K562 (cell line): ENCODE measurements around the gene P2RY6. TPM values are rescaled to one million over a fixed set of nuclear protein-coding genes. Genes with fewer than 3 reads are reported as not detected.

Source experiments
- ATAC-seq: fragments of 200-7000 bp; cut with Tn5 transposase; 3 replicates; pipeline ENCODE4 v1.9.1; 2020; ENCODE audit warnings: moderate library complexity
- BruUV-seq: library from RNA; stranded (reverse); fragments of 400-500 nt; replicated peaks from 2 replicates; lab custom pipeline; 2021; lab: Mats Ljungman, UMichigan
- CTCF ChIA-PET: fragments of 300-600 bp; formaldehyde crosslinking; extraction: SDS; loops from one replicate; lab custom pipeline; 2021; ENCODE audit warnings: low intra/inter-chr PET ratio; lab: Yijun Ruan, JAX
- POLR2A ChIA-PET: fragments of 300-600, 350-650 bp; sonication (Branson Sonifier 250); formaldehyde crosslinking; extraction: SDS; loops from one replicate; lab custom pipeline; 2021; ENCODE audit warnings: antibody characterized with exemption, inconsistent platforms; lab: Yijun Ruan, JAX
- DNase-seq, 4 experiments: peaks; one replicate each; pipeline versions ENCODE4 v3.0.0 to v3.0.0-alpha.2; 2011 to 2018; ENCODE audit warnings: low spot score in 3 of 4, mixed read lengths in 3 of 4; ENCODE audit errors: extremely low read depth in 1 of 4
- FAIRE-seq: peaks from 2 replicates; lab custom pipeline; 2011; peaks lifted over from hg19 to GRCh38; lab: Jason Lieb, UNC
- H2AFZ ChIP-seq: 2 replicates; pipeline ENCODE4 v1.6.0; 2011; ENCODE audit warnings: low read depth, low read length, control low read depth, inconsistent platforms
- H3K27ac ChIP-seq: fragments of 200-600 bp; 3 replicates; pipeline ENCODE4 v1.8.0; 2011; ENCODE audit warnings: low read depth, mild to moderate bottlenecking, control low read depth, inconsistent platforms, low read length, moderate library complexity, mixed read lengths; ENCODE audit errors: extremely low read depth
- H3K27me3 ChIP-seq, 2 experiments: fragments of 300-600 bp in 1 of 2; 2 replicates in 1 of 2; 3 replicates in 1 of 2; pipeline versions ENCODE4 v1.6.0 to v1.8.0; 2011; ENCODE audit warnings: inconsistent platforms in 2 of 2, low read length in 2 of 2, mild to moderate bottlenecking in 1 of 2, mixed read lengths in 1 of 2, moderate library complexity in 1 of 2; ENCODE audit not compliant: control insufficient read depth in 2 of 2, insufficient read depth in 2 of 2
- H3K36me3 ChIP-seq: fragments of 300-600 bp; 3 replicates; pipeline ENCODE4 v1.8.0; 2011; ENCODE audit warnings: mild to moderate bottlenecking, low read length, inconsistent platforms; ENCODE audit not compliant: control insufficient read depth, insufficient read depth
- H3K4me1 ChIP-seq, 2 experiments: fragments of 200-600 bp in 1 of 2; replicated peaks in 1 of 2; 2 replicates in 1 of 2; 3 replicates in 1 of 2; pipeline versions ENCODE4 v1.5.1 to v1.8.0; 2011; ENCODE audit warnings: inconsistent platforms in 2 of 2, low read length in 2 of 2, mild to moderate bottlenecking in 1 of 2, mixed read lengths in 1 of 2, moderate library complexity in 1 of 2; ENCODE audit not compliant: control insufficient read depth in 2 of 2, insufficient read depth in 2 of 2
- H3K4me2 ChIP-seq: 2 replicates; pipeline ENCODE4 v1.6.1; 2011; ENCODE audit warnings: low read length, control low read depth, inconsistent platforms, mixed read lengths; ENCODE audit not compliant: insufficient read depth
- H3K4me3 ChIP-seq: fragments of 200-600 bp; sonication (generic), shearing (Covaris generic); 2 replicates; pipeline ENCODE4 v1.5.1; 2016; ENCODE audit warnings: control low read depth, inconsistent platforms
- H3K79me2 ChIP-seq: fragments of 200-600 bp; 3 replicates; pipeline ENCODE4 v1.8.0; 2011; ENCODE audit warnings: low read length, inconsistent platforms; ENCODE audit not compliant: control insufficient read depth, insufficient read depth
- H3K9ac ChIP-seq, 2 experiments: 2 replicates each; pipeline versions ENCODE4 v1.6.0 to v1.6.1; 2011; ENCODE audit warnings: low read depth in 2 of 2, low read length in 2 of 2, control low read depth in 1 of 2, inconsistent platforms in 1 of 2, mild to moderate bottlenecking in 1 of 2, mixed read lengths in 1 of 2; ENCODE audit not compliant: insufficient read depth in 1 of 2
- H3K9me1 ChIP-seq: one replicate; pipeline ENCODE4 v1.6.0; 2011; ENCODE audit warnings: inconsistent platforms, mild to moderate bottlenecking, low read length, moderate library complexity; ENCODE audit not compliant: control insufficient read depth, insufficient read depth
- H3K9me3 ChIP-seq: replicated peaks from 2 replicates; pipeline ENCODE4 v1.5.1; 2011; ENCODE audit warnings: low read depth, low read length, inconsistent platforms; ENCODE audit not compliant: control insufficient read depth, insufficient read depth
- H4K20me1 ChIP-seq: replicated peaks from 2 replicates; pipeline ENCODE4 v1.6.1; 2011; ENCODE audit warnings: low read length, inconsistent platforms, mixed read lengths; ENCODE audit not compliant: control insufficient read depth, insufficient read depth
- BCOR ChIP-seq: fragments of 450-650 bp; IDR thresholded peaks from 2 replicates; pipeline ENCODE4 v1.6.1; 2016
- CXXC5 ChIP-seq: fragments of 250-450 bp; sonication (Bioruptor Pico); IDR thresholded peaks from 2 replicates; pipeline ENCODE4 v1.8.0; 2022; ENCODE audit warnings: inconsistent platforms, mild to moderate bottlenecking, moderate library complexity
- ELK3 ChIP-seq: fragments of 450-650 bp; formaldehyde crosslinking; IDR thresholded peaks from 2 replicates; pipeline ENCODE4 v1.4.0; 2020; ENCODE audit warnings: mild to moderate bottlenecking
- ILK ChIP-seq: fragments of 450-650 bp; IDR thresholded peaks from 2 replicates; pipeline ENCODE4 v1.6.1; 2016; ENCODE audit warnings: missing genetic modification characterization, low read depth, mild to moderate bottlenecking, missing compliant biosample characterization, moderate library complexity, borderline replicate concordance
- PML ChIP-seq: IDR thresholded peaks from 2 replicates; pipeline ENCODE4 v1.6.1; 2012; ENCODE audit warnings: low read length, inconsistent platforms
- RERE ChIP-seq: sonication (generic); formaldehyde crosslinking; IDR thresholded peaks from 2 replicates; pipeline ENCODE4 v1.8.0; 2023; ENCODE audit warnings: missing genetic modification reagents, mild to moderate bottlenecking, borderline replicate concordance
- SFPQ ChIP-seq: fragments of 200-400 bp; formaldehyde crosslinking; IDR thresholded peaks from 2 replicates; pipeline ENCODE4 v1.6.1; 2017; ENCODE audit warnings: mild to moderate bottlenecking, low read depth, low read length, moderate library complexity
- SIN3B ChIP-seq: fragments of 450-650 bp; IDR thresholded peaks from 2 replicates; pipeline ENCODE4 v1.6.1; 2017; ENCODE audit warnings: low read depth, mild to moderate bottlenecking, moderate library complexity
- SRSF7 ChIP-seq: fragments of 200-400 bp; formaldehyde crosslinking; optimal IDR thresholded peaks from 2 replicates; pipeline ENCODE3; 2017; ENCODE audit warnings: mild to moderate bottlenecking, low read depth, low read length
- STAT5A ChIP-seq: IDR thresholded peaks from 2 replicates; pipeline ENCODE4 v1.6.1; 2012; ENCODE audit warnings: low read length, inconsistent platforms, borderline replicate concordance
- TAF7 ChIP-seq: fragments of 450-650 bp; IDR thresholded peaks from 2 replicates; pipeline ENCODE4 v1.6.1; 2016; ENCODE audit warnings: missing genetic modification characterization, missing compliant biosample characterization
- TGIF2 ChIP-seq: sonication (generic); formaldehyde crosslinking; IDR thresholded peaks from 2 replicates; pipeline ENCODE4 v1.8.1; 2022; ENCODE audit warnings: mild to moderate bottlenecking, missing genetic modification reagents, moderate library complexity
- TRIM24 ChIP-seq, 2 experiments: fragments of 450-650 bp; IDR thresholded peaks; 2 replicates each; pipeline ENCODE4 v1.6.1; 2016
- ZNF354B ChIP-seq: fragments of 250-450 bp; sonication (Bioruptor Pico); IDR thresholded peaks from 2 replicates; pipeline ENCODE4 v1.4.0; 2020
- ZNF75A ChIP-seq: fragments of 450-650 bp; formaldehyde crosslinking; IDR thresholded peaks from 2 replicates; pipeline ENCODE4 v1.4.0; 2020; ENCODE audit warnings: mild to moderate bottlenecking
- WGBS: fragments of 100-300 bp; shearing (Covaris generic); methylation state at CpG from one replicate; pipeline ENCODE4 v1.1.6; 2016; ENCODE audit warnings: low coverage, mixed read lengths; ENCODE audit not compliant: insufficient coverage; ENCODE audit errors: missing lambda C conversion rate; 5-methylcytosine and 5-hydroxymethylcytosine counted together
- in situ Hi-C: fragments of 300-500 bp; cut with MboI; formaldehyde crosslinking; loops from 4 replicates; pipeline ENCODE4 v1.15.0; 2018; ENCODE audit warnings: inconsistent platforms, mixed read lengths
- intact Hi-C: fragments of 100-400 bp; cut with micrococcal nuclease; formaldehyde crosslinking; loops from 2 replicates; pipeline ENCODE4 v1.14.2; 2022
- polyA plus RNA-seq, 8 experiments: library from polyadenylated mRNA; depleted of rRNA in 4 of 8; stranded (reverse) in 5 of 8; unstranded in 3 of 8; fragments of >200 nt; fragmentation: Nextera tagmentation in 2 of 8; fragmentation: Illumina TruSeq in 1 of 8; extraction: Ambion mirVana in 2 of 8; extraction: Trizol in 1 of 8; gene quantifications; 2 replicates each; pipeline versions ENCODE4 v1.2.1 to v1.2.3, GENCODE V29; 2011 to 2014; ENCODE audit warnings: inconsistent platforms in 1 of 8, missing spikeins in 1 of 8
- total RNA-seq, 7 experiments: library from RNA; depleted of rRNA in 6 of 7; stranded (reverse); fragments of >200 nt in 6 of 7; fragmentation: Illumina TruSeq in 2 of 7; extraction: Trizol in 2 of 7; gene quantifications; 2 replicates each; pipeline versions ENCODE4 v1.2.1 to v1.2.3, GENCODE V29; 2011 to 2021; ENCODE audit warnings: low replicate concordance in 1 of 7

Gene P2RY6
- total and polyA plus RNA-seq, 9 of the 15 experiments (the other 6 are each of a cell fraction or from before 2014, with no cell fraction given) = not detected

- Histone ChIP-seq H4K20me1 (peaks cover 9% of the 10 kb centered on the region), H3K27ac (no peak overlapping the region), H3K9ac (no peak overlapping the region), H3K79me2 (no peaks in the 10 kb centered on the region), H2AFZ (no peak overlapping the region), H3K4me1 (peaks cover 9 to 20% of the 10 kb centered on the region in 2 experiments; a peak in 4 of 5 replicates), H3K4me2 (no peak overlapping the region), H3K4me3 (no peak overlapping the region), H3K27me3 (peaks cover 20 to 27% of the 10 kb centered on the region in 2 experiments; a peak in 4 of 5 replicates), H3K9me3 (no peaks in the 10 kb centered on the region), H3K36me3 (no peaks in the 10 kb centered on the region), H3K9me1 (no peaks in the 10 kb centered on the region)
- ChIA-PET CTCF (no interaction called here), POLR2A (interaction anchor here (1.0 kb wide), 1 partner anchor 49 kb away, joined by 3 read pairs; no protein-coding TSS in a partner anchor)
- FAIRE-seq = no peak
- in situ Hi-C loops = loop anchor here (5.0 kb wide), 2 partner anchors 44 to 106 kb away; no protein-coding TSS in a partner anchor
- no TSS peak for BruUV-seq
- intact Hi-C loops = no loop called here
- WGBS = 2% methylated on average over 4 of the region's 4 CpGs
- DNase-seq = no peak
- no peak for ATAC-seq
- TF ChIP-seq TAF7 (tag) (no peak), TGIF2 (no peak), ZNF354B (CRISPR knock-in tag) (no peak), SIN3B (no peak), ELK3 (CRISPR knock-in tag) (no peak), PML (no peak), SRSF7 (no peak), ILK (tag) (no peak), STAT5A (no peak), ZNF75A (CRISPR knock-in tag) (no peak), CXXC5 (CRISPR knock-in tag) (no peak), SFPQ (no peak), TRIM24 (IDR thresholded peaks at IDR 0.05) (no peak), BCOR (no peak), RERE (CRISPR knock-in tag) (no peak)
These were observed 21.3 kb downstream of the P2RY6 start for GRCh38 chr11:73293356-73293936.
